Endodermal cell (in vitro differentiated cells): Measurements from ENCODE around the gene SLC25A5. TPM values are rescaled to one million over a fixed set of nuclear protein-coding genes. Genes with fewer than 3 reads are reported as not detected.

Experiments used
- DNase-seq: peaks from one replicate; pipeline ENCODE4 v3.0.0-alpha.2; 2017
- H3K27ac ChIP-seq: 2 replicates; pipeline ENCODE4 v1.5.1; 2013; ENCODE audit warnings: mild to moderate bottlenecking, low read depth, low read length, moderate library complexity
- H3K27me3 ChIP-seq: 2 replicates; pipeline ENCODE4 v1.6.1; 2013; ENCODE audit warnings: mild to moderate bottlenecking, low read length, moderate library complexity; ENCODE audit not compliant: insufficient read depth, control insufficient read depth, poor library complexity, severe bottlenecking
- H3K36me3 ChIP-seq: 2 replicates; pipeline ENCODE4 v1.7.0; 2013; ENCODE audit warnings: mild to moderate bottlenecking, low read length, moderate library complexity; ENCODE audit not compliant: control insufficient read depth, insufficient read depth
- H3K4me1 ChIP-seq: one replicate; pipeline ENCODE4 v1.7.0; 2013; ENCODE audit warnings: low read length; ENCODE audit not compliant: control insufficient read depth, insufficient read depth
- H3K4me3 ChIP-seq: 2 replicates; pipeline ENCODE4 v1.5.1; 2013; ENCODE audit warnings: mild to moderate bottlenecking, low read length, moderate library complexity
- H3K9ac ChIP-seq: 2 replicates; pipeline ENCODE4 v1.6.1; 2013; ENCODE audit warnings: mild to moderate bottlenecking, low read length, moderate library complexity; ENCODE audit not compliant: poor library complexity, severe bottlenecking; ENCODE audit errors: extremely low read depth
- H3K9me3 ChIP-seq: 2 replicates; pipeline ENCODE4 v1.6.1; 2013; ENCODE audit warnings: mild to moderate bottlenecking, low read length, moderate library complexity; ENCODE audit not compliant: control insufficient read depth
- H3K27ac Mint-ChIP-seq: 2 replicates; pipeline ENCODE4 v1.8.0; 2020; ENCODE audit warnings: mixed read lengths
- H3K27me3 Mint-ChIP-seq: 2 replicates; pipeline ENCODE4 v1.8.0; 2021; ENCODE audit warnings: mild to moderate bottlenecking, mixed read lengths; ENCODE audit not compliant: insufficient read depth
- H3K36me3 Mint-ChIP-seq: 2 replicates; pipeline ENCODE4 v1.8.0; 2020; ENCODE audit warnings: low read depth, mixed read lengths
- H3K4me1 Mint-ChIP-seq: 2 replicates; pipeline ENCODE4 v1.8.0; 2020; ENCODE audit warnings: mixed read lengths
- H3K4me3 Mint-ChIP-seq: 2 replicates; pipeline ENCODE4 v1.8.0; 2020; ENCODE audit warnings: mild to moderate bottlenecking, moderate library complexity, mixed read lengths
- H3K9me3 Mint-ChIP-seq: 2 replicates; pipeline ENCODE4 v1.8.0; 2020; ENCODE audit warnings: mild to moderate bottlenecking, mixed read lengths
- WGBS, 2 experiments: methylation state at CpG; one replicate each; pipeline versions ENCODE4 v1.1.5 to v1.1.7; 2013; ENCODE audit warnings: missing lambda C conversion rate in 2 of 2, mixed read lengths in 1 of 2; ENCODE audit not compliant: insufficient coverage in 1 of 2, insufficient read length in 1 of 2; 5-methylcytosine and 5-hydroxymethylcytosine counted together
- total RNA-seq, 2 donors: library from RNA; stranded (reverse); fragmentation: NEBNext Ultra II Directional in 1 of 2; extraction: Animal tissue kit (Norgen Biotek cat#: 25700) in 1 of 2; gene quantifications; 2 replicates in 1 of 2; 3 replicates in 1 of 2; pipeline ENCODE4 v1.2.1, GENCODE V29; 2021
- TF ChIP-seq, protein P1 (sequence below): fragments of 200-600 bp; sonication (generic); conservative IDR thresholded peaks from 2 replicates; pipeline ENCODE4 v1.5.0; 2021; ENCODE audit warnings: antibody characterized with exemption, mild to moderate bottlenecking

SLC25A5 gene
- total RNA-seq, 2 donors from 2014 or later = 321 TPM

DNA sequence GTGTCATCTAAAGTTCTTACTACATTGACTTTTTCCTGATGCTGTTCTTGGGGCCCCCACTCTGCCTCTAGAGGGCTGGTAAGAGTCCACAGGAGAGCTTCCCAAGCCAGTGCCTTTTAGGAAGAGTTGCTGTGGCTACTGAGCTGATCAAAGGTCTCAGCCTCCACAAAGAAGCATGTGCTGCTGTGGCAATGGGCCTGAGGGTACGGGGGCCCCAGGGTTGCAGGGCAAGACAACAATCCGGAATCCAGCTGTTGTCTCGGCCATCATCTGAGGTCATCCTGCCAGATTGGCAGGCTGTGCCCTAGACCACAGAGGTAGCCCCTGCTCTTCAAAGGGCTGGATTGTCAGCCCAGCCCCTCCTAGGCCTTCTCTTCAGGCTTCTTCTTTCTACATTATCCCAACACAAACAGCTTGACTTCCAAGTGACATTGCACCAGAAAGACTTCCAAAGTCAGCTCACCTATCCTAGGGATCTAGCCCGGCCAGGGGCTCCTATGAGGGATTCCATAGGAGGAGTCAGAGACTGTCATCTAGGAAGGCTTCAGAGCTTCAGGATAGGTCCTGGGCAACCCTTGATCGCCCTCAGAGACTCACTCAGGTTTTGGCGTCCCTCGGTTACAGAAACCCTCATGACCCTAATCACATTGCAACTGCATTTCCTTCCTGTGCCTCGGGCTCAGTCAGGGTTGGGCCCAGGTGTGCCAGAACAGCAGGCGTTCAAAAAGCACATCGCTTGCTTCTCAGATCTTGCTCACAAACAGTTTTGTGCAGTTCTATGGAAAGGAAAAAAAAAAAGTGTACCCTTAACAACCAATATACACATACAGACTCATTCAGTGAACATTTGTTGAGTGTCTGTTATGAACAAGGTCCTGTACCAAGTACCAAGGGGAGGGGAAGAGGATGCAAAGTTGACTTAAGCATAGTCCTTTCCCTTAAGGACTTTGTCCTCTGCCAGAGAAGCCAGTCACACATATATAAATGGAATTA is 27.8 kb downstream of the SLC25A5 start:
- no peak for DNase-seq
- Mint-ChIP-seq H3K9me3 (peaks cover 51% of the 10 kb centered on the region), H3K4me1 (no peaks in the 10 kb centered on the region), H3K4me3 (no peak overlapping the region), H3K27me3 (no peaks in the 10 kb centered on the region), H3K36me3 (no peaks in the 10 kb centered on the region), H3K27ac (no peak overlapping the region)
- Histone ChIP-seq H3K27ac (no peak overlapping the region), H3K27me3 (no peaks in the 10 kb centered on the region), H3K4me3 (no peak overlapping the region), H3K9ac (no peak overlapping the region), H3K36me3 (no peaks in the 10 kb centered on the region), H3K9me3 (no peaks in the 10 kb centered on the region), H3K4me1 (no peaks in the 10 kb centered on the region)
- TF ChIP-seq, protein P1, sequence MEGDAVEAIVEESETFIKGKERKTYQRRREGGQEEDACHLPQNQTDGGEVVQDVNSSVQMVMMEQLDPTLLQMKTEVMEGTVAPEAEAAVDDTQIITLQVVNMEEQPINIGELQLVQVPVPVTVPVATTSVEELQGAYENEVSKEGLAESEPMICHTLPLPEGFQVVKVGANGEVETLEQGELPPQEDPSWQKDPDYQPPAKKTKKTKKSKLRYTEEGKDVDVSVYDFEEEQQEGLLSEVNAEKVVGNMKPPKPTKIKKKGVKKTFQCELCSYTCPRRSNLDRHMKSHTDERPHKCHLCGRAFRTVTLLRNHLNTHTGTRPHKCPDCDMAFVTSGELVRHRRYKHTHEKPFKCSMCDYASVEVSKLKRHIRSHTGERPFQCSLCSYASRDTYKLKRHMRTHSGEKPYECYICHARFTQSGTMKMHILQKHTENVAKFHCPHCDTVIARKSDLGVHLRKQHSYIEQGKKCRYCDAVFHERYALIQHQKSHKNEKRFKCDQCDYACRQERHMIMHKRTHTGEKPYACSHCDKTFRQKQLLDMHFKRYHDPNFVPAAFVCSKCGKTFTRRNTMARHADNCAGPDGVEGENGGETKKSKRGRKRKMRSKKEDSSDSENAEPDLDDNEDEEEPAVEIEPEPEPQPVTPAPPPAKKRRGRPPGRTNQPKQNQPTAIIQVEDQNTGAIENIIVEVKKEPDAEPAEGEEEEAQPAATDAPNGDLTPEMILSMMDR = peak; percentile 48
- 42 to 79% methylated on average over 2 to 8 of the region's 10 CpGs for WGBS, 2 experiments

DNA sequence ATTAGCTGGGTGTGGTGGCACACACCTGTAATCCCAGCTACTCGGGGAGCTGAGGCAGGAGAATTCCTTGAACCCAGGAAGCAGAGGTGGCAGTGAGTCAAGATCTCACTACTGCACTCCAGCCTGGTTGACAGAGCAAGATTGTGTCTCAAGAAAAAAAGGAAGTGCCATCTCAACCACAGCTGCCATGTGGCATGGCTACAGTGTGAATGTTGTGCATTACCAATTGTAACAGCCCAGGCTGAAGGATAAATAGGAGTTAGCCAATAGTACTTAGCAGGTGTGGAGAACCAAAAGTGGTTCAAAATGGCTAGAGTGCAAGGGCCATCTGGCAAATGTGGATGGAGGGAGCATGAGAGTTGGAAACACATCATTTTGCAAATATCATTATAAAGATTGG is 28.9 kb downstream of the SLC25A5 start:
- H3K9me3 Mint-ChIP-seq = peaks cover 51% of the 10 kb centered on the region
- H3K27me3 Mint-ChIP-seq = no peaks in the 10 kb centered on the region
- no peak overlapping the region for H3K9ac ChIP-seq
- H3K36me3 Mint-ChIP-seq = no peaks in the 10 kb centered on the region
- H3K27ac Mint-ChIP-seq = no peak overlapping the region
- no peaks in the 10 kb centered on the region for H3K4me1 ChIP-seq
- no peak for DNase-seq
- no peaks in the 10 kb centered on the region for H3K4me1 Mint-ChIP-seq
- no peak overlapping the region for H3K4me3 ChIP-seq
- H3K27ac ChIP-seq = no peak overlapping the region
- 100% methylated on average over 1 of the region's 1 CpG for WGBS, 2 experiments
- no peaks in the 10 kb centered on the region for H3K9me3 ChIP-seq
- no peaks in the 10 kb centered on the region for H3K36me3 ChIP-seq
- TF ChIP-seq, protein P1 = no peak
- H3K27me3 ChIP-seq = no peaks in the 10 kb centered on the region
- H3K4me3 Mint-ChIP-seq = no peak overlapping the region

DNA sequence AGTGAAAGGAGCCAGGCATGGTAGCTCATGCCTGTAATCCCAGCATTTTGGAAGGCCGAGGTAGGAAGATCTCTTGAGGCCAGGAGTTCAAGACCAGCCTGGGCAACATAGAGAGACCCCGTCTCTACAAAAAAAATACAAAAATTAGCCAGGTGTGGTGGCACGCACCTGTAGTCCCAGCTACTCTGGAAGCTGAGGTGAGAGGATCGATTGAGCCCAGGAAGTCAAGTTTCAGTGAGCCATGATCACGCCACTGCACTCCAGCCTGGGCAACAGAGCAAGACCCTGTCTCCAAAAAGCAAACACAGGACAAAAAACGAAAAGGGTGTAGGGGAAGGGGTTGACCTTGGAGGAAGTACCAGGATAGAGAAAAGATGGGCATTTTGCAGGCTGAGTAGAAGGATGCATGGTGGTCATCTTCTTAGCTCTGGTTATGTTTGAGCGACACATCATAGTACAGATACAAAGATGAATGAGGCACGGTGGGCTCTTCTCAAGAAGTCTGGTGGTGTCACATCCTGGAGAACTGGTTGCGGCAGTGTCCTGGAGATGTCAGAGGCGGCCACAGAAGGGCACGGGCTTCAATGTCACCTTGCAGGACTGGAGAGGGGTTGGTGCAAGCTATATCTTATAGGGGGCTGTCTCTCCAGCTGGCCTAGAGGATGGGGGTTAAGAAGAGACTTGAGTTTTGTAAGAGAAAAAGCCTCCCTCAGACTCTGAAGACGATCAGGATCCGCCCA is 32.0 kb downstream of the SLC25A5 start:
- Mint-ChIP-seq H3K4me3 (no peak overlapping the region), H3K27ac (no peak overlapping the region), H3K9me3 (peaks cover 60% of the 10 kb centered on the region), H3K36me3 (no peaks in the 10 kb centered on the region), H3K27me3 (no peaks in the 10 kb centered on the region), H3K4me1 (no peaks in the 10 kb centered on the region)
- Histone ChIP-seq H3K27ac (no peak overlapping the region), H3K9me3 (no peaks in the 10 kb centered on the region), H3K4me3 (no peak overlapping the region), H3K36me3 (no peaks in the 10 kb centered on the region), H3K27me3 (no peaks in the 10 kb centered on the region), H3K4me1 (no peaks in the 10 kb centered on the region), H3K9ac (no peak overlapping the region)
- WGBS, 2 experiments = 94 to 98% methylated on average over 5 to 11 of the region's 13 CpGs
- TF ChIP-seq, protein P1 = no peak
- DNase-seq = no peak
